DOHH2 (cell line): ENCODE data around the gene SLC27A2.

ENCODE experiments used
- H3F3A ChIP-seq: fragments of 200-600 bp; sonication (generic), shearing (Covaris generic); 2 replicates; pipeline ENCODE4 v1.6.0; 2016; ENCODE audit warnings: antibody characterized with exemption, mild to moderate bottlenecking; ENCODE audit not compliant: control insufficient read depth, insufficient read depth
- H3K27ac ChIP-seq: fragments of 200-600 bp; sonication (generic); 2 replicates; pipeline ENCODE4 v1.5.1; 2014; ENCODE audit warnings: low read depth, mild to moderate bottlenecking, low read length, moderate library complexity
- H3K27me3 ChIP-seq: fragments of 200-600 bp; sonication (generic); 2 replicates; pipeline ENCODE4 v1.6.1; 2014; ENCODE audit warnings: mild to moderate bottlenecking, low read length, mixed read lengths; ENCODE audit not compliant: control insufficient read depth
- H3K36me3 ChIP-seq: fragments of 200-600 bp; sonication (generic); 2 replicates; pipeline ENCODE4 v1.6.1; 2014; ENCODE audit warnings: mild to moderate bottlenecking, low read length, moderate library complexity, mixed read lengths; ENCODE audit not compliant: control insufficient read depth
- H3K4me1 ChIP-seq: fragments of 200-600 bp; sonication (generic); 2 replicates; pipeline ENCODE4 v1.6.1; 2014; ENCODE audit warnings: mild to moderate bottlenecking, low read length, mixed read lengths; ENCODE audit not compliant: control insufficient read depth
- H3K4me2 ChIP-seq: fragments of 200-600 bp; sonication (generic); 2 replicates; pipeline ENCODE4 v1.6.0; 2014; ENCODE audit warnings: mild to moderate bottlenecking, low read length, moderate library complexity
- H3K4me3 ChIP-seq: fragments of 200-600 bp; sonication (generic); 2 replicates; pipeline ENCODE4 v1.5.1; 2014; ENCODE audit warnings: mild to moderate bottlenecking, low read length, mixed read lengths
- H3K79me2 ChIP-seq: fragments of 200-600 bp; sonication (generic); 2 replicates; pipeline ENCODE4 v1.6.1; 2014; ENCODE audit warnings: mild to moderate bottlenecking, low read length, mixed read lengths; ENCODE audit not compliant: control insufficient read depth
- H3K9me2 ChIP-seq: fragments of 200-600 bp; sonication (generic); replicated peaks from 2 replicates; pipeline ENCODE4 v1.6.1; 2014; ENCODE audit warnings: mild to moderate bottlenecking, low read length, mixed read lengths; ENCODE audit not compliant: control insufficient read depth
- H3K9me3 ChIP-seq: fragments of 200-600 bp; sonication (generic); 2 replicates; pipeline ENCODE4 v1.6.1; 2014; ENCODE audit warnings: antibody characterized with exemption, low read length, mixed read lengths; ENCODE audit not compliant: control insufficient read depth, insufficient read depth
- H4K20me1 ChIP-seq: fragments of 200-600 bp; sonication (generic); 2 replicates; pipeline ENCODE4 v1.6.0; 2014; ENCODE audit warnings: low read depth, mild to moderate bottlenecking, antibody characterized with exemption, low read length, moderate library complexity; ENCODE audit not compliant: control insufficient read depth, insufficient read depth
- CTCF ChIP-seq: fragments of 200-600 bp; sonication (generic); IDR thresholded peaks from one replicate; pipeline ENCODE4 v1.5.1; 2014; ENCODE audit warnings: antibody characterized with exemption, mild to moderate bottlenecking, low read depth, low read length; ENCODE audit not compliant: poor library complexity, severe bottlenecking
- EZH2phosphoT487 ChIP-seq: fragments of 200-600 bp; sonication (generic); IDR thresholded peaks from 2 replicates; pipeline ENCODE4 v1.6.1; 2017; ENCODE audit warnings: borderline replicate concordance, mild to moderate bottlenecking, antibody characterized with exemption, low read length, moderate library complexity, mixed read lengths

The SLC27A2 gene

GRCh38 chr15:50140098-50140497, 41.9 kb upstream of the SLC27A2 start:
- Histone ChIP-seq H3K4me2 (no peak overlapping the region), H3K9me2 (no peaks in the 10 kb centered on the region), H4K20me1 (no peaks in the 10 kb centered on the region), H3K4me1 (no peaks in the 10 kb centered on the region), H3K79me2 (no peaks in the 10 kb centered on the region), H3K4me3 (no peak overlapping the region), H3K27me3 (peaks cover 3% of the 10 kb centered on the region; the same call in 1 of the 2 replicates), H3K9me3 (no peaks in the 10 kb centered on the region), H3K27ac (no peak overlapping the region), H3F3A (no peaks in the 10 kb centered on the region), H3K36me3 (no peaks in the 10 kb centered on the region)
- TF ChIP-seq EZH2phosphoT487 (no peak), CTCF (no peak)

- no peaks in the 10 kb centered on the region for H3K9me3 ChIP-seq
- no peaks in the 10 kb centered on the region for H3K27me3 ChIP-seq
- H4K20me1 ChIP-seq = no peaks in the 10 kb centered on the region
- no peak overlapping the region for H3K4me2 ChIP-seq
- H3K79me2 ChIP-seq = no peaks in the 10 kb centered on the region
- no peak overlapping the region for H3K27ac ChIP-seq
- no peaks in the 10 kb centered on the region for H3K36me3 ChIP-seq
- H3K4me1 ChIP-seq = no peaks in the 10 kb centered on the region
- H3F3A ChIP-seq = no peaks in the 10 kb centered on the region
- H3K4me3 ChIP-seq = no peak overlapping the region
- no peaks in the 10 kb centered on the region for H3K9me2 ChIP-seq
- TF ChIP-seq EZH2phosphoT487 = no peak
- no peak for TF ChIP-seq CTCF
Measured at GRCh38 chr15:50140983-50141382, 41.0 kb upstream of the SLC27A2 start.

GRCh38 chr15:50141856-50142255, 40.1 kb upstream of the SLC27A2 start:
- no peak for TF ChIP-seq CTCF
- no peak for TF ChIP-seq EZH2phosphoT487
- H3K4me1 ChIP-seq = no peaks in the 10 kb centered on the region
- no peak overlapping the region for H3K4me3 ChIP-seq
- H3F3A ChIP-seq = no peaks in the 10 kb centered on the region
- H4K20me1 ChIP-seq = no peaks in the 10 kb centered on the region
- no peaks in the 10 kb centered on the region for H3K36me3 ChIP-seq
- H3K4me2 ChIP-seq = no peak overlapping the region
- no peaks in the 10 kb centered on the region for H3K27me3 ChIP-seq
- H3K79me2 ChIP-seq = no peaks in the 10 kb centered on the region
- H3K9me2 ChIP-seq = no peaks in the 10 kb centered on the region
- no peaks in the 10 kb centered on the region for H3K9me3 ChIP-seq
- H3K27ac ChIP-seq = no peak overlapping the region

GRCh38 chr15:50143255-50143860, 38.6 kb upstream of the SLC27A2 start:
- no peak overlapping the region for H3K27ac ChIP-seq
- H3K79me2 ChIP-seq = no peaks in the 10 kb centered on the region
- H3K4me1 ChIP-seq = no peaks in the 10 kb centered on the region
- no peak overlapping the region for H3K4me3 ChIP-seq
- H3K9me2 ChIP-seq = no peaks in the 10 kb centered on the region
- H3F3A ChIP-seq = no peaks in the 10 kb centered on the region
- H3K36me3 ChIP-seq = no peaks in the 10 kb centered on the region
- no peaks in the 10 kb centered on the region for H4K20me1 ChIP-seq
- no peaks in the 10 kb centered on the region for H3K27me3 ChIP-seq
- no peak for TF ChIP-seq CTCF
- no peak for TF ChIP-seq EZH2phosphoT487
- no peaks in the 10 kb centered on the region for H3K9me3 ChIP-seq
- H3K4me2 ChIP-seq = no peak overlapping the region
